Activated naive CD4-positive, alpha-beta T cell treated with Interleukin-2 at 50 U/mL for 16 hours (primary cell): Measurements from ENCODE around the gene ESRRA.
A peak's percentile ranks its signal among the peaks of the same experiment; 100 is the strongest.

Experiments
- DNase-seq: peaks from one replicate; pipeline ENCODE4 v3.0.0-alpha.2; 2020

The ESRRA gene

GRCh38 chr11:64275031-64275800 is 30.1 kb upstream of the ESRRA start:
- DNase-seq, result no peak

- no peak for DNase-seq
Measured at GRCh38 chr11:64275841-64276240, 29.5 kb upstream of the ESRRA start.

GRCh38 chr11:64276653-64277431 is 28.5 kb upstream of the ESRRA start:
- DNase-seq, result no peak

GRCh38 chr11:64278576-64279190 is 26.6 kb upstream of the ESRRA start:
- no peak for DNase-seq

- DNase-seq, result no peak
Measured at GRCh38 chr11:64281957-64282770, 23.2 kb upstream of the ESRRA start.

- DNase-seq, result no peak
Measured at GRCh38 chr11:64283092-64283491, 22.2 kb upstream of the ESRRA start.

GRCh38 chr11:64284048-64284961 is 21.0 kb upstream of the ESRRA start, which contains the start of gene BAD:
Gene BAD (minus strand): TSS chr11:64284665. CDS start chr11:64284368, 297 bp downstream.
- peak; percentile 93 for DNase-seq

- peak; percentile 91 for DNase-seq
Measured at GRCh38 chr11:64284962-64285884, 20.1 kb upstream of the ESRRA start, which contains the start of gene GPR137. Gene GPR137 (plus strand): TSS chr11:64285848. CDS start chr11:64286525, 677 bp downstream.

- peak; percentile 19 for DNase-seq
Measured at GRCh38 chr11:64285885-64286800, 19.2 kb upstream of the ESRRA start.

GRCh38 chr11:64286801-64287159 is 18.5 kb upstream of the ESRRA start:
- DNase-seq, result no peak

- DNase-seq, result no peak
Measured at GRCh38 chr11:64287676-64288352, 17.5 kb upstream of the ESRRA start.

GRCh38 chr11:64288353-64288750 is 17.0 kb upstream of the ESRRA start:
- DNase-seq, result no peak

- no peak for DNase-seq
Measured at GRCh38 chr11:64289002-64289564, 16.2 kb upstream of the ESRRA start.

- no peak for DNase-seq
Measured at GRCh38 chr11:64290352-64291261, 14.7 kb upstream of the ESRRA start.

GRCh38 chr11:64291262-64291751 is 14.0 kb upstream of the ESRRA start, which contains the start of gene KCNK4:
Gene KCNK4 (plus strand): TSS chr11:64291302. CDS start chr11:64293019, 1,717 bp downstream.
- DNase-seq, result no peak

GRCh38 chr11:64291752-64292459 is 13.4 kb upstream of the ESRRA start:
- peak; percentile 22 for DNase-seq
